HCT116 (cell line): ENCODE results near the gene ADAM10. TPM values are rescaled to one million over a fixed set of nuclear protein-coding genes. Genes with fewer than 3 reads are reported as not detected.

Source experiments
- ATAC-seq: fragments of 200-7000 bp; cut with Tn5 transposase; 2 replicates; pipeline ENCODE4 v1.9.1; 2020; ENCODE audit warnings: mild to moderate bottlenecking, moderate library complexity
- BruUV-seq: library from RNA; stranded (reverse); fragments of 400-500 nt; replicated peaks from 2 replicates; lab custom pipeline; 2021; lab: Mats Ljungman, UMichigan
- CTCF ChIA-PET: fragments of 300-600 bp; sonication (Branson Sonifier 250); formaldehyde crosslinking; loops from one replicate; lab custom pipeline; 2021; ENCODE audit warnings: antibody characterized with exemption; lab: Charles Lee
- POLR2A ChIA-PET: fragments of 300-600, 350-600 bp; sonication (Branson Sonifier 250); formaldehyde crosslinking; loops from one replicate; lab custom pipeline; 2021; ENCODE audit warnings: antibody characterized with exemption; lab: Charles Lee
- RAD21 ChIA-PET, 2 experiments: fragments of 300-600 bp; sonication (Branson Sonifier 250); formaldehyde crosslinking; loops; one replicate each; lab custom pipeline; 2023; ENCODE audit warnings: low total read pairs in 2 of 2; ENCODE audit not compliant: uncharacterized antibody in 2 of 2, unreplicated experiment in 2 of 2, low non-redundant PET in 1 of 2; lab: Charles Lee
- DNase-seq: peaks from one replicate; pipeline ENCODE4 v3.0.0-alpha.2; 2010; ENCODE audit warnings: low read depth, low spot score
- H2AFZ ChIP-seq: fragments of 200-600 bp; shearing (Covaris generic), sonication (generic); 2 replicates; pipeline ENCODE4 v1.6.1; 2017; ENCODE audit warnings: low read depth, mixed run types, mixed read lengths, antibody characterized with exemption, low read length; ENCODE audit not compliant: poor library complexity, severe bottlenecking
- H3K27ac ChIP-seq: 2 replicates; pipeline ENCODE4 v1.5.1; 2012; ENCODE audit warnings: low read depth, low read length
- H3K27me3 ChIP-seq: fragments of 200-600 bp; sonication (generic); 2 replicates; pipeline ENCODE4 v1.6.1; 2016; ENCODE audit warnings: mixed run types, low read length, mixed read lengths; ENCODE audit not compliant: insufficient read depth
- H3K36me3 ChIP-seq, 2 experiments: fragments of 200-500 bp in 1 of 2; fragments of 200-600 bp in 1 of 2; sonication (Bioruptor generic) in 1 of 2; sonication (generic) in 1 of 2; 2 replicates each; pipeline versions ENCODE4 v1.5.1 to v1.6.1; 2014 to 2016; ENCODE audit warnings: low read length in 2 of 2, inconsistent platforms in 1 of 2, mixed read lengths in 1 of 2, mixed run types in 1 of 2; ENCODE audit not compliant: insufficient read depth in 2 of 2, control insufficient read depth in 1 of 2
- H3K4me1 ChIP-seq, 2 experiments: fragments of 200-600 bp in 1 of 2; sonication (generic) in 1 of 2; 2 replicates each; pipeline versions ENCODE4 v1.5.1 to v1.6.1; 2012 to 2017; ENCODE audit warnings: low read length in 2 of 2, inconsistent platforms in 1 of 2, mild to moderate bottlenecking in 1 of 2, mixed read lengths in 1 of 2, mixed run types in 1 of 2, moderate library complexity in 1 of 2; ENCODE audit not compliant: insufficient read depth in 2 of 2, control insufficient read depth in 1 of 2
- H3K4me2 ChIP-seq: fragments of 200-600 bp; sonication (generic); 2 replicates; pipeline ENCODE4 v1.6.1; 2017; ENCODE audit warnings: mixed run types, low read length, mixed read lengths
- H3K4me3 ChIP-seq, 2 experiments: fragments of 200-600 bp in 1 of 2; sonication (generic) in 1 of 2; replicated peaks in 1 of 2; 2 replicates each; pipeline ENCODE4 v1.5.1; 2011 to 2016; ENCODE audit warnings: low read length in 2 of 2, control low read depth in 1 of 2, low read depth in 1 of 2, mild to moderate bottlenecking in 1 of 2, mixed read lengths in 1 of 2, mixed run types in 1 of 2
- H3K79me2 ChIP-seq: fragments of 200-600 bp; sonication (generic); 2 replicates; pipeline ENCODE4 v1.6.1; 2017; ENCODE audit warnings: mild to moderate bottlenecking, mixed run types, low read length, moderate library complexity, mixed read lengths; ENCODE audit not compliant: insufficient read depth
- H3K9ac ChIP-seq: fragments of 200-600 bp; sonication (generic); 2 replicates; pipeline ENCODE4 v1.6.1; 2016; ENCODE audit warnings: low read length, mixed read lengths
- H3K9me2 ChIP-seq: fragments of 200-600 bp; sonication (generic), shearing (Covaris generic); 2 replicates; pipeline ENCODE4 v1.6.1; 2017; ENCODE audit warnings: mixed run types, mild to moderate bottlenecking, moderate library complexity; ENCODE audit not compliant: insufficient read depth
- H3K9me3 ChIP-seq, 2 experiments: fragments of 200-500 bp in 1 of 2; fragments of 200-600 bp in 1 of 2; sonication (Bioruptor generic) in 1 of 2; sonication (generic) in 1 of 2; 2 replicates each; pipeline ENCODE4 v1.6.1; 2014 to 2017; ENCODE audit warnings: low read length in 2 of 2, mixed read lengths in 2 of 2, inconsistent platforms in 1 of 2, low read depth in 1 of 2, mild to moderate bottlenecking in 1 of 2, mixed run types in 1 of 2, moderate library complexity in 1 of 2; ENCODE audit not compliant: control insufficient read depth in 1 of 2, insufficient read depth in 1 of 2
- H4K20me1 ChIP-seq: fragments of 200-600 bp; sonication (generic), shearing (Covaris generic); 2 replicates; pipeline ENCODE4 v1.6.1; 2017; ENCODE audit warnings: mixed run types, mild to moderate bottlenecking, moderate library complexity; ENCODE audit not compliant: insufficient read depth
- CEBPB ChIP-seq: IDR thresholded peaks from 2 replicates; pipeline ENCODE4 v1.6.1; 2012; ENCODE audit warnings: low read depth
- EGR1 ChIP-seq: IDR thresholded peaks from 2 replicates; pipeline ENCODE4 v1.6.1; 2012; ENCODE audit warnings: low read depth
- EZH2 ChIP-seq: fragments of 200-600 bp; sonication (generic); IDR thresholded peaks from 2 replicates; pipeline ENCODE4 v1.6.1; 2017; ENCODE audit warnings: antibody characterized with exemption, mixed run types
- POLR2A ChIP-seq: IDR thresholded peaks from 2 replicates; pipeline ENCODE4 v1.7.0; 2011; ENCODE audit warnings: borderline replicate concordance; ENCODE audit not compliant: insufficient read depth, insufficient read length; ENCODE audit errors: extremely low read depth
- RAD21 ChIP-seq: IDR thresholded peaks from 2 replicates; pipeline ENCODE4 v1.6.1; 2012; ENCODE audit warnings: low read depth, mild to moderate bottlenecking
- SIN3A ChIP-seq: IDR thresholded peaks from 2 replicates; pipeline ENCODE4 v1.6.1; 2012; ENCODE audit warnings: low read depth
- YY1 ChIP-seq: IDR thresholded peaks from 2 replicates; pipeline ENCODE4 v1.6.1; 2011; ENCODE audit warnings: low read length, low read depth, moderate library complexity, mild to moderate bottlenecking; ENCODE audit not compliant: insufficient replicate concordance; ENCODE audit errors: extremely low read depth
- intact Hi-C: fragments of 100-400 bp; cut with micrococcal nuclease; formaldehyde crosslinking; loops from 2 replicates; pipeline ENCODE4 v1.10.0; 2022
- total RNA-seq: library from RNA; stranded (reverse); gene quantifications from one replicate; pipeline ENCODE4 v1.2.1, GENCODE V29; 2021; ENCODE audit not compliant: unreplicated experiment
- TF ChIP-seq, protein P1 (sequence below): IDR thresholded peaks from 2 replicates; pipeline ENCODE4 v1.6.1; 2012
- TF ChIP-seq, protein P2 (sequence below): IDR thresholded peaks from 2 replicates; pipeline ENCODE4 v1.6.1; 2011; ENCODE audit warnings: mild to moderate bottlenecking, low read length, moderate library complexity; ENCODE audit not compliant: insufficient replicate concordance; ENCODE audit errors: extremely low read depth
- TF ChIP-seq, protein P3 (sequence below): IDR thresholded peaks from 2 replicates; pipeline ENCODE4 v1.6.1; 2012; ENCODE audit warnings: low read depth

The ADAM10 gene
- total RNA-seq, 1 experiment from 2014 or later, result 158 TPM

DNA sequence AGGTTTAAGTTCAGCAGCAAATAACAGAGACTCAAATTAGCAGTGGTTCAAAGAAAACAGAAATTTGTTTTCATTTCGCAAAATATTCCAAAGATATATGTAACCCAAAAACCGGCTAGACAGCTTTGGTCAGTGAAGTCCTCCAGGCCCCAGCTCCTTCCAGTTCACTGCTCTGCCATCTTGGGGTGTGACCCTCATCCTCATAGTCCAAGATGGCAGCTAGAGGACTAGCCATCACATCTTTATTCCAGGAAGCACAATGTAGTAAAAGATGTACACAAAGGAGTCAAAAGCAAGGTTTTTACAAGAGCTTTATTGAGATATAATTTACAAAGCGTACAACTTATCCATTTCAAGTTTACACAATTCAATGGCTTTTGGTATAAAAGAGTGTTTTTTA lies 210.6 kb downstream of the ADAM10 start:
- H2AFZ ChIP-seq, result no peak overlapping the region
- H3K4me2 ChIP-seq, result no peak overlapping the region
- ATAC-seq (no peak), DNase-seq (no peak)
- H3K9me2 ChIP-seq, result no peaks in the 10 kb centered on the region
- ChIA-PET RAD21 (no interaction called here), CTCF (no interaction called here), POLR2A (interaction anchor here (0.5 kb wide), 1 partner anchor 69 kb away, joined by 4 read pairs; no protein-coding TSS in a partner anchor)
- no TSS peak for BruUV-seq
- no peaks in the 10 kb centered on the region for H3K27me3 ChIP-seq
- H3K27ac ChIP-seq, result no peak overlapping the region
- no peak for TF ChIP-seq YY1
- TF ChIP-seq, protein P1, sequence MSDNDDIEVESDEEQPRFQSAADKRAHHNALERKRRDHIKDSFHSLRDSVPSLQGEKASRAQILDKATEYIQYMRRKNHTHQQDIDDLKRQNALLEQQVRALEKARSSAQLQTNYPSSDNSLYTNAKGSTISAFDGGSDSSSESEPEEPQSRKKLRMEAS, result no peak
- TF ChIP-seq CEBPB, result no peak
- no peak for TF ChIP-seq EZH2
- TF ChIP-seq, protein P2, sequence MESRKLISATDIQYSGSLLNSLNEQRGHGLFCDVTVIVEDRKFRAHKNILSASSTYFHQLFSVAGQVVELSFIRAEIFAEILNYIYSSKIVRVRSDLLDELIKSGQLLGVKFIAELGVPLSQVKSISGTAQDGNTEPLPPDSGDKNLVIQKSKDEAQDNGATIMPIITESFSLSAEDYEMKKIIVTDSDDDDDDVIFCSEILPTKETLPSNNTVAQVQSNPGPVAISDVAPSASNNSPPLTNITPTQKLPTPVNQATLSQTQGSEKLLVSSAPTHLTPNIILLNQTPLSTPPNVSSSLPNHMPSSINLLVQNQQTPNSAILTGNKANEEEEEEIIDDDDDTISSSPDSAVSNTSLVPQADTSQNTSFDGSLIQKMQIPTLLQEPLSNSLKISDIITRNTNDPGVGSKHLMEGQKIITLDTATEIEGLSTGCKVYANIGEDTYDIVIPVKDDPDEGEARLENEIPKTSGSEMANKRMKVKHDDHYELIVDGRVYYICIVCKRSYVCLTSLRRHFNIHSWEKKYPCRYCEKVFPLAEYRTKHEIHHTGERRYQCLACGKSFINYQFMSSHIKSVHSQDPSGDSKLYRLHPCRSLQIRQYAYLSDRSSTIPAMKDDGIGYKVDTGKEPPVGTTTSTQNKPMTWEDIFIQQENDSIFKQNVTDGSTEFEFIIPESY, result no peak
- TF ChIP-seq POLR2A, result no peak
- no peak for TF ChIP-seq EGR1
- TF ChIP-seq, protein P3, sequence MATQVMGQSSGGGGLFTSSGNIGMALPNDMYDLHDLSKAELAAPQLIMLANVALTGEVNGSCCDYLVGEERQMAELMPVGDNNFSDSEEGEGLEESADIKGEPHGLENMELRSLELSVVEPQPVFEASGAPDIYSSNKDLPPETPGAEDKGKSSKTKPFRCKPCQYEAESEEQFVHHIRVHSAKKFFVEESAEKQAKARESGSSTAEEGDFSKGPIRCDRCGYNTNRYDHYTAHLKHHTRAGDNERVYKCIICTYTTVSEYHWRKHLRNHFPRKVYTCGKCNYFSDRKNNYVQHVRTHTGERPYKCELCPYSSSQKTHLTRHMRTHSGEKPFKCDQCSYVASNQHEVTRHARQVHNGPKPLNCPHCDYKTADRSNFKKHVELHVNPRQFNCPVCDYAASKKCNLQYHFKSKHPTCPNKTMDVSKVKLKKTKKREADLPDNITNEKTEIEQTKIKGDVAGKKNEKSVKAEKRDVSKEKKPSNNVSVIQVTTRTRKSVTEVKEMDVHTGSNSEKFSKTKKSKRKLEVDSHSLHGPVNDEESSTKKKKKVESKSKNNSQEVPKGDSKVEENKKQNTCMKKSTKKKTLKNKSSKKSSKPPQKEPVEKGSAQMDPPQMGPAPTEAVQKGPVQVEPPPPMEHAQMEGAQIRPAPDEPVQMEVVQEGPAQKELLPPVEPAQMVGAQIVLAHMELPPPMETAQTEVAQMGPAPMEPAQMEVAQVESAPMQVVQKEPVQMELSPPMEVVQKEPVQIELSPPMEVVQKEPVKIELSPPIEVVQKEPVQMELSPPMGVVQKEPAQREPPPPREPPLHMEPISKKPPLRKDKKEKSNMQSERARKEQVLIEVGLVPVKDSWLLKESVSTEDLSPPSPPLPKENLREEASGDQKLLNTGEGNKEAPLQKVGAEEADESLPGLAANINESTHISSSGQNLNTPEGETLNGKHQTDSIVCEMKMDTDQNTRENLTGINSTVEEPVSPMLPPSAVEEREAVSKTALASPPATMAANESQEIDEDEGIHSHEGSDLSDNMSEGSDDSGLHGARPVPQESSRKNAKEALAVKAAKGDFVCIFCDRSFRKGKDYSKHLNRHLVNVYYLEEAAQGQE, result no peak
- TF ChIP-seq SIN3A, result no peak
- TF ChIP-seq RAD21, result no peak
- no peaks in the 10 kb centered on the region for H3K79me2 ChIP-seq
- H3K4me3 ChIP-seq, result no peak overlapping the region
- no peaks in the 10 kb centered on the region for H3K4me1 ChIP-seq
- no peaks in the 10 kb centered on the region for H3K9me3 ChIP-seq
- no peak overlapping the region for H3K9ac ChIP-seq
- H3K36me3 ChIP-seq, result no peaks in the 10 kb centered on the region
- intact Hi-C loops, result no loop called here
- no peaks in the 10 kb centered on the region for H4K20me1 ChIP-seq

Other genes with a start within 250 kb of the ADAM10 start
- 17.6 TPM for gene MINDY2, start 21.6 kb upstream of the ADAM10 start, total RNA-seq
- gene SLTM, start 184.0 kb upstream of the ADAM10 start, total RNA-seq, result 88.7 TPM
- gene RNF111, start 238.0 kb upstream of the ADAM10 start, total RNA-seq, result 31.5 TPM